Adrenal gland (tissue), 5 donors: ENCODE data around the gene CUX1.

Experiments used
- CTCF ChIP-seq, 6 experiments: fragments of 450-650 bp in 4 of 6; fragments of 200-600 bp in 2 of 6; sonication (generic) in 1 of 6; IDR thresholded peaks; 1 replicate in 5 of 6; 2 replicates in 1 of 6; pipeline versions ENCODE4 v1.5.1 to v1.8.0; 2016 to 2021; ENCODE audit warnings: antibody characterized with exemption in 6 of 6, mild to moderate bottlenecking in 2 of 6, moderate library complexity in 1 of 6
- POLR2A ChIP-seq, 2 donors: fragments of 450-650 bp; IDR thresholded peaks; one replicate each; pipeline ENCODE4 v1.6.1; 2017; ENCODE audit warnings: antibody characterized with exemption in 2 of 2, mild to moderate bottlenecking in 2 of 2, moderate library complexity in 1 of 2
- donor health status: DM: no; HTN: no; CAD: no.

DNA sequence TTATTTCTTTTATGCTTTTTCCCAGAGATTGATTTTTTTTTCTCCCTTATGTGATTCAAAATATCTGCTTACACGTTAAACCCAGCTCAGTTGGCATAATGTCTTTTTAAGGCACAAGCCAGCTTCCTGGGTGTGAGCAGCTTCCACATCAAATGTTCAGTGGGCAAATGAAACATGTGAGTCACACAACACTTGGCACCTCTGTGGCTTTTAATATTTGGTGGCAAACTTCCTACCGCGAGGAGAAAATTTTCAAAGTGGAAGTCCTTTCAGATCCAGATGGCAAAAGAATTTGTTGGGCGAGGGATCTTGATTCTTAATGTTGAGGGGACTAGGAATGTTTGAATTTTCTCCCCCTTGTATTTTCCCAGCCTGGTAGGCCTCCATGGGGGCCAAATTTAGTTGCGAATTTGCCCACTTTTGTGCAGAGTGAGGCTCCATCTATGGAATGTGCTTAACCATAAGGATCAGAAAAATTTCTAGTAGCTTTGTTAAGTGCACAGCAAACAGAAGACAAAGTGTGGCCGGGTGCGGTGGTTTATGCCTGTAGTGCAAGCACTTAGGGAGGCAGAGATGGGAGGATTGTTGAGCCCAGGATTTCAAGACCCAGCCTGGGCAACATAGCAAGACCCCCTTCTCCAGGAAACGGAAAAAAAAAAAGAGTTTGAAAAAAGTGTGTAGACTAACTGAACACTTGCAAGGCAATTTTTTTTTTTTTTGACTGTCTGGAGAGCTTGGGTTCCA, 31.0 kb downstream of the CUX1 start:
- TF ChIP-seq CTCF (IDR thresholded peaks at IDR 0.05) (no peak), POLR2A (IDR thresholded peaks at IDR 0.05) (no peak)
